ENCODE data around the gene CYP1A2.

CYP1A2 gene

DNA sequence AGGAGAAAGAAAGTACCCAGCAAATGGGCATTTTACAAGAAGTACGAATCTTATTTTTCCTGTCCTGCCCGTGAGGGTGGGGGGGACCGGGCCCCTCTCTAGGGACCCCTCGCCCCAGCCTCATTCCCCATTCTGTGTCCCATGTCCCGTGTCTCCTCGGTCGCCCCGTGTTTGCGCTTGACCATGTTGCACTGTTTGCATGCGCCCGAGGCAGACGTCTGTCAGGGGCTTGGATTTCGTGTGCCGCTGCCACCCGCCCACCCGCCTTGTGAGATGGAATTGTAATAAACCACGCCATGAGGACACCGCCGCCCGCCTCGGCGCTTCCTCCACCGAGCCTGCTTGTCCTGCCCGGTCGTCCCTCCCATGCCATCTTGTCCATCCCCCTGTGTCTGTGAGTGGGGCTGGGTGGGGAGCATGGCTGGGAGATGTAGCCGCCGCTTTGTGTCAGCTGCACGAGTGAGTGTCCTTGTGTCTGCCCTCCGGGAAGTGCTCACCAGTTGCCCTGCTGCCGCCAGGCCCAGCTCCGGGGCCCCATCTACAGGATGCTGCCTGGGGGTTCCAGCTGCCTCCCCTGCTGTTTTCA, 54.3 kb downstream of the CYP1A2 start:
- no peak for DNase-seq (ENCODE audit: low spot score)

- DNase-seq (ENCODE audit: low spot score), result no peak
These were observed 56.3 kb downstream of the CYP1A2 start for GRCh38 chr15:74804935-74805334.

All from CD4-positive, alpha-beta T cell treated with Interleukin-6 at 100 ng/mL for 8 hours (primary cell).